HG02610 (cell line): ENCODE measurements around the gene TESK2.
"Not testable (repeated sequence)": the region's sequence is repeated elsewhere in the genome, so short reads cannot be mapped to it uniquely, and the experiment has no call there.

Source experiments
- ATAC-seq: cut with Tn5 transposase; IDR thresholded peaks from one replicate; pipeline ENCODE4 v1.9.1; 2021; ENCODE audit warnings: mild to moderate bottlenecking, moderate library complexity; ENCODE audit not compliant: unreplicated experiment

Gene TESK2

GRCh38 chr1:45423906-45424678 lies 66.9 kb downstream of the TESK2 start:
- no peak for ATAC-seq

- no peak for ATAC-seq
Observed at GRCh38 chr1:45421935-45422334, 69.0 kb downstream of the TESK2 start.

GRCh38 chr1:45414746-45415145 lies 76.2 kb downstream of the TESK2 start:
- ATAC-seq, result no peak

GRCh38 chr1:45412899-45413298 lies 78.1 kb downstream of the TESK2 start:
- no peak for ATAC-seq

GRCh38 chr1:45411510-45411899 lies 79.5 kb downstream of the TESK2 start:
- ATAC-seq, result no peak

GRCh38 chr1:45410850-45411509 lies 80.0 kb downstream of the TESK2 start:
- no peak for ATAC-seq

GRCh38 chr1:45409276-45409675 lies 81.7 kb downstream of the TESK2 start:
- no peak for ATAC-seq

- no peak for ATAC-seq
Observed at GRCh38 chr1:45407629-45408287, 83.2 kb downstream of the TESK2 start.

GRCh38 chr1:45405636-45406035 lies 85.3 kb downstream of the TESK2 start:
- no peak for ATAC-seq

GRCh38 chr1:45403718-45404117 lies 87.2 kb downstream of the TESK2 start:
- ATAC-seq, result no peak

GRCh38 chr1:45403298-45403697 lies 87.7 kb downstream of the TESK2 start:
- no peak for ATAC-seq

- no peak for ATAC-seq
Observed at GRCh38 chr1:45401524-45401923, 89.4 kb downstream of the TESK2 start.

- no peak for ATAC-seq
Observed at GRCh38 chr1:45400049-45400448, 90.9 kb downstream of the TESK2 start.

GRCh38 chr1:45397285-45397684 lies 93.7 kb downstream of the TESK2 start:
- no peak for ATAC-seq

GRCh38 chr1:45395582-45395981 lies 95.4 kb downstream of the TESK2 start:
- no peak for ATAC-seq

GRCh38 chr1:45395051-45395450 lies 95.9 kb downstream of the TESK2 start:
- no peak for ATAC-seq

GRCh38 chr1:45394342-45394741 lies 96.6 kb downstream of the TESK2 start:
- peak; percentile 63 for ATAC-seq

GRCh38 chr1:45393718-45394302 lies 97.2 kb downstream of the TESK2 start:
- peak; percentile 81 for ATAC-seq

- no peak for ATAC-seq
Observed at GRCh38 chr1:45386219-45386618, 104.7 kb downstream of the TESK2 start.

- no peak for ATAC-seq
Observed at GRCh38 chr1:45385302-45385701, 105.7 kb downstream of the TESK2 start.

- ATAC-seq, result not testable (repeated sequence)
Observed at GRCh38 chr1:45384213-45384612, 106.8 kb downstream of the TESK2 start.

- no peak for ATAC-seq
Observed at GRCh38 chr1:45383191-45383590, 107.8 kb downstream of the TESK2 start.
